Transverse colon (tissue), 4 donors: Measurements from ENCODE around the gene KAT2B. TPM values are rescaled to one million over a fixed set of nuclear protein-coding genes. Genes with fewer than 3 reads are reported as not detected.

Experiments used
- DNase-seq: peaks from one replicate; pipeline ENCODE4 v3.0.0-alpha.2; 2019
- H3K27ac ChIP-seq, 4 donors: fragments of 200-600 bp; sonication (generic); 2 replicates each; pipeline ENCODE4 v1.5.1; 2016 to 2018; ENCODE audit warnings: inconsistent platforms in 4 of 4
- H3K27me3 ChIP-seq: fragments of 200-600 bp; sonication (generic); 2 replicates; pipeline ENCODE4 v1.5.1; 2017; ENCODE audit warnings: inconsistent platforms
- H3K36me3 ChIP-seq, 4 donors: fragments of 200-600 bp; sonication (generic); 2 replicates each; pipeline ENCODE4 v1.5.1; 2017 to 2019; ENCODE audit warnings: inconsistent platforms in 4 of 4
- H3K4me1 ChIP-seq, 4 donors: fragments of 200-600 bp; sonication (generic); 2 replicates each; pipeline ENCODE4 v1.5.1; 2017 to 2020; ENCODE audit warnings: inconsistent platforms in 4 of 4
- H3K4me3 ChIP-seq, 4 donors: fragments of 200-600 bp; sonication (generic); 1 replicate in 1 of 4; 2 replicates in 3 of 4; pipeline versions ENCODE4 v1.5.1 to v1.6.1; 2017 to 2019; ENCODE audit warnings: inconsistent platforms in 4 of 4
- H3K9me3 ChIP-seq, 2 donors: fragments of 200-600 bp; sonication (generic); 2 replicates each; pipeline ENCODE4 v1.5.1; 2017 to 2019; ENCODE audit warnings: inconsistent platforms in 2 of 2
- CTCF ChIP-seq, 5 experiments: fragments of 200-600 bp in 3 of 5; fragments of 450-650 bp in 2 of 5; sonication (generic) in 3 of 5; IDR thresholded peaks; 1 replicate in 2 of 5; 2 replicates in 3 of 5; pipeline ENCODE4 v1.5.1; 2016 to 2017; ENCODE audit warnings: antibody characterized with exemption in 5 of 5, inconsistent platforms in 3 of 5, mild to moderate bottlenecking in 2 of 5, moderate library complexity in 1 of 5
- EP300 ChIP-seq: sonication (generic); formaldehyde crosslinking; IDR thresholded peaks from one replicate; pipeline ENCODE4 v1.6.1; 2017; ENCODE audit warnings: antibody characterized with exemption, low read depth
- POLR2A ChIP-seq: fragments of 450-650 bp; IDR thresholded peaks from one replicate; pipeline ENCODE4 v1.6.1; 2016; ENCODE audit warnings: antibody characterized with exemption, mild to moderate bottlenecking, moderate library complexity
- POLR2AphosphoS5 ChIP-seq, 3 donors: sonication (generic); formaldehyde crosslinking; IDR thresholded peaks; one replicate each; pipeline ENCODE4 v1.6.1; 2016; ENCODE audit warnings: antibody characterized with exemption in 3 of 3
- WGBS, 2 donors: methylation state at CpG; one replicate each; pipeline ENCODE4 v1.1.5; 2018; ENCODE audit warnings: low coverage in 1 of 2; 5-methylcytosine and 5-hydroxymethylcytosine counted together
- in situ Hi-C, 4 donors: fragments of 200-750 bp; cut with MboI; loops; one replicate each; pipeline versions ENCODE4 v1.15.0 to v1.15.1; 2017; ENCODE audit warnings: low sequenced_read_pairs in 3 of 4, low pct_ligation_motif_present in 1 of 4, low pct_unique_long_range_greater_than_20kb in 1 of 4
- intact Hi-C: fragments of 100-400 bp; cut with DNase I; formaldehyde crosslinking; loops from one replicate; pipeline ENCODE4 v1.15.1; 2023; ENCODE audit warnings: low total_unique reads
- small RNA-seq, 4 donors: library from RNA; depleted of rRNA; stranded (forward); fragments of <200 nt; gene quantifications; one replicate each; pipeline ENCODE3, GENCODE V24; 2016
- total RNA-seq, 4 donors: library from RNA; depleted of rRNA; stranded (reverse); fragments of >200 nt; gene quantifications; one replicate each; pipeline ENCODE4 v1.1.0, GENCODE V29; 2016

KAT2B gene
- total RNA-seq, 4 donors from 2014 or later, result 21.3 to 35.5 (median 30.2) TPM

- DNase-seq, result no peak
- no peak for TF ChIP-seq EP300
- no peak for TF ChIP-seq CTCF (IDR thresholded peaks at IDR 0.05)
- TF ChIP-seq POLR2AphosphoS5 (IDR thresholded peaks at IDR 0.05), result no peak
- no peak for TF ChIP-seq POLR2A
These were observed 150.7 kb downstream of the KAT2B start for GRCh38 chr3:20190991-20191390.

GRCh38 chr3:20194793-20195460 is 154.7 kb downstream of the KAT2B start:
- DNase-seq, result no peak
- in situ Hi-C loops (loop anchor here in 2 of 4 donors (25.0 kb wide), 2 partner anchors 158 to 258 kb away; partner anchors contain the start of genes KAT2B (in 2 of the 2), EFHB (in 1 of the 2) and RAB5A (in 1 of the 2)), intact Hi-C loops (no loop called here)
- Histone ChIP-seq H3K36me3 (no peaks in the 10 kb centered on the region), H3K9me3 (no peaks in the 10 kb centered on the region), H3K4me3 (no peak overlapping the region), H3K27ac (no peak overlapping the region), H3K4me1 (peaks cover 0 to 3% (median 0%) of the 10 kb centered on the region in 4 donors), H3K27me3 (no peaks in the 10 kb centered on the region)
- no peak for TF ChIP-seq CTCF (IDR thresholded peaks at IDR 0.05)
- TF ChIP-seq POLR2AphosphoS5 (IDR thresholded peaks at IDR 0.05), result no peak
- no peak for TF ChIP-seq POLR2A
- no peak for TF ChIP-seq EP300
- 89 to 95% methylated on average over 2 to 7 of the region's 7 CpGs for WGBS, 2 donors

More at GRCh38 chr3:20190991-20191390, 150.7 kb downstream of the KAT2B start:
- Histone ChIP-seq H3K27me3 (no peaks in the 10 kb centered on the region), H3K27ac (no peak overlapping the region), H3K4me1 (peaks cover 0 to 13% (median 8%) of the 10 kb centered on the region in 4 donors), H3K4me3 (no peak overlapping the region), H3K9me3 (no peaks in the 10 kb centered on the region), H3K36me3 (no peaks in the 10 kb centered on the region)
- in situ Hi-C loops (loop anchor here in 2 of 4 donors (25.0 kb wide), 2 partner anchors 154 to 254 kb away; partner anchors contain the start of genes KAT2B (in 2 of the 2), EFHB (in 1 of the 2) and RAB5A (in 1 of the 2)), intact Hi-C loops (no loop called here)
- 75 to 100% methylated on average over 2 to 5 of the region's 5 CpGs for WGBS, 2 donors

GRCh38 chr3:20197775-20198174 is 157.5 kb downstream of the KAT2B start:
- Histone ChIP-seq H3K27ac (no peak overlapping the region), H3K36me3 (no peaks in the 10 kb centered on the region), H3K9me3 (no peaks in the 10 kb centered on the region), H3K4me1 (peaks cover 0 to 3% (median 0%) of the 10 kb centered on the region in 4 donors), H3K4me3 (no peak overlapping the region), H3K27me3 (no peaks in the 10 kb centered on the region)
- peak; percentile 47 for DNase-seq
- in situ Hi-C loops (loop anchor here in 2 of 4 donors (25.0 kb wide), 2 partner anchors 160 to 260 kb away; partner anchors contain the start of genes KAT2B (in 2 of the 2), EFHB (in 1 of the 2) and RAB5A (in 1 of the 2)), intact Hi-C loops (no loop called here)
- no peak for TF ChIP-seq EP300
- peak in 1 of 3 donors; percentile 14 for TF ChIP-seq POLR2AphosphoS5 (IDR thresholded peaks at IDR 0.05)
- WGBS, 2 donors, result 66 to 76% methylated on average over 2 to 3 of the region's 3 CpGs

GRCh38 chr3:20201143-20201542 is 160.9 kb downstream of the KAT2B start:
- intact Hi-C loops (no loop called here), in situ Hi-C loops (no loop called here)
- Histone ChIP-seq H3K36me3 (no peaks in the 10 kb centered on the region), H3K27ac (no peak overlapping the region), H3K9me3 (no peaks in the 10 kb centered on the region), H3K4me3 (no peak overlapping the region), H3K4me1 (peaks cover 0 to 3% (median 0%) of the 10 kb centered on the region in 4 donors), H3K27me3 (no peaks in the 10 kb centered on the region)
- TF ChIP-seq CTCF (IDR thresholded peaks at IDR 0.05) (no peak), POLR2A (no peak), EP300 (no peak), POLR2AphosphoS5 (IDR thresholded peaks at IDR 0.05) (no peak)
- no peak for DNase-seq

Small RNA genes within 50 kb of the gene (small RNA-seq; reads per million reads assigned to genes)
- gene MIR3135A (0 to 0.18 (median 0) reads per million in 4 donors), gene RNU4-85P (0 reads per million in 4 donors), gene RPL39P18 (0 reads per million in 4 donors)

Other genes starting within 250 kb of the KAT2B start
- gene EFHB, start 106.2 kb upstream of the KAT2B start, total RNA-seq, result under 1 TPM in 2 of 4 donors, not detected in 2; 0.64 to 0.68 TPM
- gene RAB5A, start 93.3 kb upstream of the KAT2B start, total RNA-seq, result 100 to 1,000 TPM in 1 of 4 donors, 10 to 100 TPM in 3; 80.6 to 105 (median 87.5) TPM
- gene PP2D1, start 28.2 kb upstream of the KAT2B start, total RNA-seq, result not detected
- 10 to 100 TPM in 1 of 4 donors, under 1 TPM in 2, not detected in 1; 0.79 to 26.5 (median 0.96) TPM for gene SGO1, start 145.8 kb downstream of the KAT2B start, total RNA-seq